Measurements from ENCODE around the gene MYO1A.

DNA sequence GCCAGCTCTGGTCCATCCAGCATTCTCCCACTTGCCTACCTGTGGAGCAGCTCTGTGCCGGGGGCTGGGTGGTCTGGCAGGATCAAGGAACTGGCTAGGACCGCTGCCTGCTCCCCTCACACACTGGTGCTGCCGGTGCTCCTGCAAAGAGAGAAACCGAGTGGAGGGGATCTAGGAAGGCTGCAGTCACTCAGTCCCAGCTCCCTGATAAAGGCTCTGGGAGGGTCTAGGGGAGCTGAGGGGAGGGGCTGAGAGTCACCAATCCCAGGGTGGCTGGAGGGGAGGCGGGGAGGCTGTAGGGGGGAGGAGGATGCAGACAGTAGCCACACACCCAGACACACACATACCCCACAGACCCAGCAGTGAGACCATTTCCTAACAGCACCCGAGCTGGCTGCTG is 33.6 kb downstream of the MYO1A start, which contains the start of gene TAC3:
- no peak for TF ChIP-seq POLR2A (IDR thresholded peaks at IDR 0.05; ENCODE audit: low read depth, low read length)
- TF ChIP-seq EP300 (IDR thresholded peaks at IDR 0.05; ENCODE audit: borderline replicate concordance in 1 of 2, control insufficient read depth in 1 of 2, low read depth in 2 of 2, low read length in 2 of 2), result no peak
- TF ChIP-seq TAF1 (IDR thresholded peaks at IDR 0.05; ENCODE audit: borderline replicate concordance, low read depth, low read length), result no peak
- no peak for TF ChIP-seq ZNF274 (IDR thresholded peaks at IDR 0.05; ENCODE audit: insufficient read depth, insufficient read length)
- TF ChIP-seq, protein P1, sequence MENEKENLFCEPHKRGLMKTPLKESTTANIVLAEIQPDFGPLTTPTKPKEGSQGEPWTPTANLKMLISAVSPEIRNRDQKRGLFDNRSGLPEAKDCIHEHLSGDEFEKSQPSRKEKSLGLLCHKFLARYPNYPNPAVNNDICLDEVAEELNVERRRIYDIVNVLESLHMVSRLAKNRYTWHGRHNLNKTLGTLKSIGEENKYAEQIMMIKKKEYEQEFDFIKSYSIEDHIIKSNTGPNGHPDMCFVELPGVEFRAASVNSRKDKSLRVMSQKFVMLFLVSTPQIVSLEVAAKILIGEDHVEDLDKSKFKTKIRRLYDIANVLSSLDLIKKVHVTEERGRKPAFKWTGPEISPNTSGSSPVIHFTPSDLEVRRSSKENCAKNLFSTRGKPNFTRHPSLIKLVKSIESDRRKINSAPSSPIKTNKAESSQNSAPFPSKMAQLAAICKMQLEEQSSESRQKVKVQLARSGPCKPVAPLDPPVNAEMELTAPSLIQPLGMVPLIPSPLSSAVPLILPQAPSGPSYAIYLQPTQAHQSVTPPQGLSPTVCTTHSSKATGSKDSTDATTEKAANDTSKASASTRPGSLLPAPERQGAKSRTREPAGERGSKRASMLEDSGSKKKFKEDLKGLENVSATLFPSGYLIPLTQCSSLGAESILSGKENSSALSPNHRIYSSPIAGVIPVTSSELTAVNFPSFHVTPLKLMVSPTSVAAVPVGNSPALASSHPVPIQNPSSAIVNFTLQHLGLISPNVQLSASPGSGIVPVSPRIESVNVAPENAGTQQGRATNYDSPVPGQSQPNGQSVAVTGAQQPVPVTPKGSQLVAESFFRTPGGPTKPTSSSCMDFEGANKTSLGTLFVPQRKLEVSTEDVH (IDR thresholded peaks at IDR 0.05; ENCODE audit: low read depth, partially characterized antibody), result no peak
- TF ChIP-seq, protein P2, sequence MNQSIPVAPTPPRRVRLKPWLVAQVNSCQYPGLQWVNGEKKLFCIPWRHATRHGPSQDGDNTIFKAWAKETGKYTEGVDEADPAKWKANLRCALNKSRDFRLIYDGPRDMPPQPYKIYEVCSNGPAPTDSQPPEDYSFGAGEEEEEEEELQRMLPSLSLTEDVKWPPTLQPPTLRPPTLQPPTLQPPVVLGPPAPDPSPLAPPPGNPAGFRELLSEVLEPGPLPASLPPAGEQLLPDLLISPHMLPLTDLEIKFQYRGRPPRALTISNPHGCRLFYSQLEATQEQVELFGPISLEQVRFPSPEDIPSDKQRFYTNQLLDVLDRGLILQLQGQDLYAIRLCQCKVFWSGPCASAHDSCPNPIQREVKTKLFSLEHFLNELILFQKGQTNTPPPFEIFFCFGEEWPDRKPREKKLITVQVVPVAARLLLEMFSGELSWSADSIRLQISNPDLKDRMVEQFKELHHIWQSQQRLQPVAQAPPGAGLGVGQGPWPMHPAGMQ (IDR thresholded peaks at IDR 0.05; ENCODE audit: borderline replicate concordance), result no peak
- TF ChIP-seq, protein P3, sequence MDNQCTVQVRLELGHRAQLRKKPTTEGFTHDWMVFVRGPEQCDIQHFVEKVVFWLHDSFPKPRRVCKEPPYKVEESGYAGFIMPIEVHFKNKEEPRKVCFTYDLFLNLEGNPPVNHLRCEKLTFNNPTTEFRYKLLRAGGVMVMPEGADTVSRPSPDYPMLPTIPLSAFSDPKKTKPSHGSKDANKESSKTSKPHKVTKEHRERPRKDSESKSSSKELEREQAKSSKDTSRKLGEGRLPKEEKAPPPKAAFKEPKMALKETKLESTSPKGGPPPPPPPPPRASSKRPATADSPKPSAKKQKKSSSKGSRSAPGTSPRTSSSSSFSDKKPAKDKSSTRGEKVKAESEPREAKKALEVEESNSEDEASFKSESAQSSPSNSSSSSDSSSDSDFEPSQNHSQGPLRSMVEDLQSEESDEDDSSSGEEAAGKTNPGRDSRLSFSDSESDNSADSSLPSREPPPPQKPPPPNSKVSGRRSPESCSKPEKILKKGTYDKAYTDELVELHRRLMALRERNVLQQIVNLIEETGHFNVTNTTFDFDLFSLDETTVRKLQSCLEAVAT (IDR thresholded peaks at IDR 0.05), result no peak
- no peak for TF ChIP-seq YY1 (IDR thresholded peaks at IDR 0.05; ENCODE audit: low read depth, low read length)
- TF ChIP-seq, protein P4, sequence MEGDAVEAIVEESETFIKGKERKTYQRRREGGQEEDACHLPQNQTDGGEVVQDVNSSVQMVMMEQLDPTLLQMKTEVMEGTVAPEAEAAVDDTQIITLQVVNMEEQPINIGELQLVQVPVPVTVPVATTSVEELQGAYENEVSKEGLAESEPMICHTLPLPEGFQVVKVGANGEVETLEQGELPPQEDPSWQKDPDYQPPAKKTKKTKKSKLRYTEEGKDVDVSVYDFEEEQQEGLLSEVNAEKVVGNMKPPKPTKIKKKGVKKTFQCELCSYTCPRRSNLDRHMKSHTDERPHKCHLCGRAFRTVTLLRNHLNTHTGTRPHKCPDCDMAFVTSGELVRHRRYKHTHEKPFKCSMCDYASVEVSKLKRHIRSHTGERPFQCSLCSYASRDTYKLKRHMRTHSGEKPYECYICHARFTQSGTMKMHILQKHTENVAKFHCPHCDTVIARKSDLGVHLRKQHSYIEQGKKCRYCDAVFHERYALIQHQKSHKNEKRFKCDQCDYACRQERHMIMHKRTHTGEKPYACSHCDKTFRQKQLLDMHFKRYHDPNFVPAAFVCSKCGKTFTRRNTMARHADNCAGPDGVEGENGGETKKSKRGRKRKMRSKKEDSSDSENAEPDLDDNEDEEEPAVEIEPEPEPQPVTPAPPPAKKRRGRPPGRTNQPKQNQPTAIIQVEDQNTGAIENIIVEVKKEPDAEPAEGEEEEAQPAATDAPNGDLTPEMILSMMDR (IDR thresholded peaks at IDR 0.05 in 2 of 3, conservative IDR thresholded peaks at IDR 0.05 in 1 of 3; ENCODE audit: control insufficient read depth in 2 of 3, extremely low read depth in 1 of 3, insufficient read depth in 1 of 3, low read depth in 3 of 3, low read length in 3 of 3), result no peak

Measured in GM12878 (cell line).